Activated naive CD8-positive, alpha-beta T cell treated with anti-CD3 and anti-CD28 coated beads for 36 hours (primary cell): Measurements from ENCODE around the gene NFIA. TPM values are rescaled to one million over a fixed set of nuclear protein-coding genes. Genes with fewer than 3 reads are reported as not detected.

Source experiments
- DNase-seq: peaks from one replicate; pipeline ENCODE4 v3.0.0; 2021
- H3K27ac Mint-ChIP-seq: one replicate; pipeline ENCODE4 v1.8.0; 2022; ENCODE audit warnings: mild to moderate bottlenecking, moderate library complexity, mixed read lengths
- H3K27me3 Mint-ChIP-seq: one replicate; pipeline ENCODE4 v1.8.0; 2022; ENCODE audit warnings: mild to moderate bottlenecking, mixed read lengths
- H3K36me3 Mint-ChIP-seq: one replicate; pipeline ENCODE4 v1.8.0; 2021; ENCODE audit warnings: mild to moderate bottlenecking, mixed read lengths
- H3K4me1 Mint-ChIP-seq: one replicate; pipeline ENCODE4 v1.8.0; 2021; ENCODE audit warnings: mixed read lengths
- H3K4me3 Mint-ChIP-seq: one replicate; pipeline ENCODE4 v1.8.0; 2022; ENCODE audit warnings: mild to moderate bottlenecking, moderate library complexity, mixed read lengths
- H3K9me3 Mint-ChIP-seq: one replicate; pipeline ENCODE4 v1.8.0; 2022; ENCODE audit warnings: mixed read lengths
- total RNA-seq, 2 experiments: library from RNA; stranded (reverse); gene quantifications; one replicate each; pipeline ENCODE4 v1.2.3, GENCODE V29; 2021

The NFIA gene
- total RNA-seq, 2 experiments from 2014 or later = 1.3 to 1.7 TPM

- Mint-ChIP-seq H3K9me3 (no peaks in the 10 kb centered on the region), H3K4me1 (no peaks in the 10 kb centered on the region), H3K36me3 (no peaks in the 10 kb centered on the region), H3K4me3 (no peak overlapping the region), H3K27me3 (no peaks in the 10 kb centered on the region), H3K27ac (no peak overlapping the region)
- no peak for DNase-seq
These were observed 392.0 kb downstream of the NFIA start for GRCh38 chr1:61474269-61474817.

- no peak for DNase-seq
- Mint-ChIP-seq H3K4me3 (no peak overlapping the region), H3K27ac (no peak overlapping the region), H3K4me1 (no peaks in the 10 kb centered on the region), H3K27me3 (no peaks in the 10 kb centered on the region), H3K9me3 (no peaks in the 10 kb centered on the region), H3K36me3 (no peaks in the 10 kb centered on the region)
These were observed 392.6 kb downstream of the NFIA start for GRCh38 chr1:61474963-61475362.

GRCh38 chr1:61477301-61477700 is 394.9 kb downstream of the NFIA start:
- Mint-ChIP-seq H3K27ac (no peak overlapping the region), H3K36me3 (no peaks in the 10 kb centered on the region), H3K9me3 (no peaks in the 10 kb centered on the region), H3K4me3 (no peak overlapping the region), H3K4me1 (no peaks in the 10 kb centered on the region), H3K27me3 (peaks cover 3% of the 10 kb centered on the region)
- DNase-seq = no peak

- H3K27ac Mint-ChIP-seq = no peak overlapping the region
These were observed 398.0 kb downstream of the NFIA start for GRCh38 chr1:61480273-61480935.

GRCh38 chr1:61481315-61481715 is 399.0 kb downstream of the NFIA start:
- Mint-ChIP-seq H3K9me3 (no peaks in the 10 kb centered on the region), H3K27me3 (peaks cover 3% of the 10 kb centered on the region), H3K4me1 (no peaks in the 10 kb centered on the region), H3K4me3 (no peak overlapping the region), H3K27ac (no peak overlapping the region), H3K36me3 (no peaks in the 10 kb centered on the region)
- no peak for DNase-seq

More at GRCh38 chr1:61480273-61480935, 398.0 kb downstream of the NFIA start:
- DNase-seq = no peak
- Mint-ChIP-seq H3K4me3 (no peak overlapping the region), H3K27me3 (peaks cover 3% of the 10 kb centered on the region), H3K4me1 (no peaks in the 10 kb centered on the region), H3K9me3 (no peaks in the 10 kb centered on the region), H3K36me3 (no peaks in the 10 kb centered on the region)

GRCh38 chr1:61482170-61482734 is 399.9 kb downstream of the NFIA start:
- Mint-ChIP-seq H3K9me3 (no peaks in the 10 kb centered on the region), H3K27ac (no peak overlapping the region), H3K4me3 (no peak overlapping the region), H3K4me1 (no peaks in the 10 kb centered on the region), H3K27me3 (peaks cover 3% of the 10 kb centered on the region), H3K36me3 (no peaks in the 10 kb centered on the region)
- no peak for DNase-seq

- Mint-ChIP-seq H3K27me3 (peaks cover 2% of the 10 kb centered on the region), H3K27ac (no peak overlapping the region), H3K36me3 (no peaks in the 10 kb centered on the region), H3K4me1 (no peaks in the 10 kb centered on the region), H3K9me3 (no peaks in the 10 kb centered on the region), H3K4me3 (no peak overlapping the region)
- no peak for DNase-seq
These were observed 404.6 kb downstream of the NFIA start for GRCh38 chr1:61486783-61487536.

- no peak for DNase-seq
- Mint-ChIP-seq H3K4me3 (no peak overlapping the region), H3K27me3 (no peaks in the 10 kb centered on the region), H3K27ac (no peak overlapping the region), H3K4me1 (no peaks in the 10 kb centered on the region), H3K36me3 (no peaks in the 10 kb centered on the region), H3K9me3 (no peaks in the 10 kb centered on the region)
These were observed 405.4 kb downstream of the NFIA start for GRCh38 chr1:61487801-61488200.

GRCh38 chr1:61490924-61491323 is 408.6 kb downstream of the NFIA start:
- no peaks in the 10 kb centered on the region for H3K27me3 Mint-ChIP-seq
- H3K36me3 Mint-ChIP-seq = no peaks in the 10 kb centered on the region
- H3K9me3 Mint-ChIP-seq = no peaks in the 10 kb centered on the region
- H3K4me3 Mint-ChIP-seq = no peak overlapping the region
- DNase-seq = no peak
- no peak overlapping the region for H3K27ac Mint-ChIP-seq
- no peaks in the 10 kb centered on the region for H3K4me1 Mint-ChIP-seq

GRCh38 chr1:61491497-61491896 is 409.1 kb downstream of the NFIA start:
- no peaks in the 10 kb centered on the region for H3K36me3 Mint-ChIP-seq
- H3K4me3 Mint-ChIP-seq = no peak overlapping the region
- no peaks in the 10 kb centered on the region for H3K27me3 Mint-ChIP-seq
- no peaks in the 10 kb centered on the region for H3K9me3 Mint-ChIP-seq
- H3K27ac Mint-ChIP-seq = no peak overlapping the region
- no peak for DNase-seq
- no peaks in the 10 kb centered on the region for H3K4me1 Mint-ChIP-seq

- no peak for DNase-seq
- H3K4me3 Mint-ChIP-seq = no peak overlapping the region
- H3K27ac Mint-ChIP-seq = no peak overlapping the region
- H3K9me3 Mint-ChIP-seq = no peaks in the 10 kb centered on the region
- no peaks in the 10 kb centered on the region for H3K36me3 Mint-ChIP-seq
- H3K4me1 Mint-ChIP-seq = no peaks in the 10 kb centered on the region
- H3K27me3 Mint-ChIP-seq = no peaks in the 10 kb centered on the region
These were observed 411.6 kb downstream of the NFIA start for GRCh38 chr1:61494000-61494399.

GRCh38 chr1:61496501-61496900 is 414.1 kb downstream of the NFIA start:
- DNase-seq = no peak
- Mint-ChIP-seq H3K27ac (no peak overlapping the region), H3K9me3 (no peaks in the 10 kb centered on the region), H3K36me3 (no peaks in the 10 kb centered on the region), H3K4me1 (no peaks in the 10 kb centered on the region), H3K4me3 (no peak overlapping the region), H3K27me3 (no peaks in the 10 kb centered on the region)

- Mint-ChIP-seq H3K9me3 (no peaks in the 10 kb centered on the region), H3K36me3 (no peaks in the 10 kb centered on the region), H3K4me3 (no peak overlapping the region), H3K27me3 (no peaks in the 10 kb centered on the region), H3K27ac (no peak overlapping the region), H3K4me1 (no peaks in the 10 kb centered on the region)
- no peak for DNase-seq
These were observed 414.7 kb downstream of the NFIA start for GRCh38 chr1:61497013-61497412.

GRCh38 chr1:61498342-61498741 is 416.0 kb downstream of the NFIA start:
- no peaks in the 10 kb centered on the region for H3K9me3 Mint-ChIP-seq
- no peak for DNase-seq
- H3K4me3 Mint-ChIP-seq = no peak overlapping the region
- H3K36me3 Mint-ChIP-seq = no peaks in the 10 kb centered on the region
- no peaks in the 10 kb centered on the region for H3K27me3 Mint-ChIP-seq
- H3K27ac Mint-ChIP-seq = no peak overlapping the region
- peaks cover 7% of the 10 kb centered on the region for H3K4me1 Mint-ChIP-seq
